Measurements from ENCODE around the gene KCNJ18.
"Not testable (repeated sequence)": the region's sequence is repeated elsewhere in the genome, so short reads cannot be mapped to it uniquely, and the experiment has no call there.

KCNJ18 gene

DNA sequence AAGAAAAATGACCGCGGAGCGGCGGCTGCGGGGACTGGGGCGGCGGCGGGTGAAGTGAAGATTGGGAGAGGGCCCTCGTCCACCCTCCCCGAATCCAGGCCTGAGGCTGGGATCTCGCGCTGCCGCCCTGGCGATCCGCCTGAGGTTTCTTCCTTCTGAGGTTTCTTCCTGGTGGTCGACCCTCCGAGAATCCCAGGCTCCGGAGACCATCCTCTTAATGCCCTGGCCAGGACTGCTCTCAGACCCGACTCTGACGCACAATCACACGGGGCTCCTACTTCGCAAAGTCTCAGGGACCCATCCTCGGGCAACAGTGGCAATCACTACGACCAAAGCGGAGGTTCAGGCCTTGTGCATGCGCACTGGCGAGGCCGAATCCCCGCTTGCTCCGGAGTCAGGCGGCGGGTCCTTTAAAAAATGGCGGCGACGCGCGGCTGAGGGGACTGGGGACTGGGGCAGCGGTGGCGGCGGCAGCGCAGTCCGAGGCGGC lies 18.0 kb upstream of the KCNJ18 start:
- Histone ChIP-seq H3K4me3 (ENCODE audit: low read depth, low read length, poor library complexity, severe bottlenecking) (no peak overlapping the region), H3K4me2 (ENCODE audit: low read length) (no peak overlapping the region), H3K36me3 (ENCODE audit: insufficient read depth, low read length) (no peaks in the 10 kb centered on the region), H3K4me1 (ENCODE audit: insufficient read depth, low read length, severe bottlenecking) (no peaks in the 10 kb centered on the region), H2AFZ (ENCODE audit: low read length) (no peak overlapping the region), H3K9ac (ENCODE audit: low read length) (no peak overlapping the region), H3K27me3 (ENCODE audit: insufficient read depth, low read length) (no peaks in the 10 kb centered on the region; the same call in 1 of the 2 replicates), H4K20me1 (ENCODE audit: insufficient read depth, low read length) (no peaks in the 10 kb centered on the region), H3K9me3 (ENCODE audit: low read length) (no peaks in the 10 kb centered on the region), H3F3A (ENCODE audit: insufficient read depth, low read length) (no peaks in the 10 kb centered on the region), H3K79me2 (ENCODE audit: insufficient read depth, low read length) (no peaks in the 10 kb centered on the region), H3K27ac (ENCODE audit: low read depth, low read length, poor library complexity, severe bottlenecking) (no peak overlapping the region), H3K9me2 (ENCODE audit: low read depth, low read length) (no peaks in the 10 kb centered on the region)
- TF ChIP-seq, protein P1, sequence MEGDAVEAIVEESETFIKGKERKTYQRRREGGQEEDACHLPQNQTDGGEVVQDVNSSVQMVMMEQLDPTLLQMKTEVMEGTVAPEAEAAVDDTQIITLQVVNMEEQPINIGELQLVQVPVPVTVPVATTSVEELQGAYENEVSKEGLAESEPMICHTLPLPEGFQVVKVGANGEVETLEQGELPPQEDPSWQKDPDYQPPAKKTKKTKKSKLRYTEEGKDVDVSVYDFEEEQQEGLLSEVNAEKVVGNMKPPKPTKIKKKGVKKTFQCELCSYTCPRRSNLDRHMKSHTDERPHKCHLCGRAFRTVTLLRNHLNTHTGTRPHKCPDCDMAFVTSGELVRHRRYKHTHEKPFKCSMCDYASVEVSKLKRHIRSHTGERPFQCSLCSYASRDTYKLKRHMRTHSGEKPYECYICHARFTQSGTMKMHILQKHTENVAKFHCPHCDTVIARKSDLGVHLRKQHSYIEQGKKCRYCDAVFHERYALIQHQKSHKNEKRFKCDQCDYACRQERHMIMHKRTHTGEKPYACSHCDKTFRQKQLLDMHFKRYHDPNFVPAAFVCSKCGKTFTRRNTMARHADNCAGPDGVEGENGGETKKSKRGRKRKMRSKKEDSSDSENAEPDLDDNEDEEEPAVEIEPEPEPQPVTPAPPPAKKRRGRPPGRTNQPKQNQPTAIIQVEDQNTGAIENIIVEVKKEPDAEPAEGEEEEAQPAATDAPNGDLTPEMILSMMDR (IDR thresholded peaks at IDR 0.05; ENCODE audit: low read length), result no peak
- no peak for TF ChIP-seq EZH2 (IDR thresholded peaks at IDR 0.05; ENCODE audit: borderline replicate concordance, low read length)

DNA sequence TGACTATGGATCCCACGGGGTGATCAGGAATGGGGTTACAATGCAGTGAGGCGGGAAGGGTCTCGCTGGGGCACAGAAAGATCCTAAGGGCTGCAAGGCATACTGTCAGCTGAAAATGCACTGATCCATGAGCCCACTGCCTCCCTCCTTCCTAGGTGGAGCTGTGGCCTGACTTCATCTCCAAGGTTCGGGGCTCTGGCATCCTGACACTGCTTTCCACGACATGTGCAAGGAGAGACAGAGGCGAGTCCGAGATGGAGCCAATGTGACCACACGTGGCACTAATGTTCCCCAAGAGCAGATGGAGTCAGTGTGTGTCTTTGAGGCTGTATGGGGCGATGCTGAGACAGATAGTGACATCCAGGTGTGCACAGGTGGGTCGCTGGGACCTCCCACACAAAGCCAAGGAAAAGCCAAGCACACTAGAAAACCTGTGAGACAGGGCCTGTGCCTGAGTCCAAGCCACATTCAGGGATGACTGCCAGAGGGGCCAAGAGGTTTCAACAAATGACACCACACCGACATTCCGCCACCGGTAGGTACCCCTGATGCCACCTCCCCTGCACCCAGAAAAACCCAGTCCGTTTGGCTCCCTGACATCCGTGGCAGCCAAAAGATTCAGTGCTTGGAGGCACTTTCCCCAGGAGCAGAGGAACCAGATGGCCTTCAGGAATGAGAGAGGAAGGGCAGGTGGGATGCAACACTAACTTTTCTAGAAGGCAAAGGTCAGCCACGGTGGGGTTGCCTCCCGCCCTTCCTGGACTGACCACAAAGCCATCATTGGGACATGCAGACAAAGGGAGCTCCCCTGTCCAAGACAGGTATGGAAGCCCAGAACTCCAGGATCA lies 17.2 kb upstream of the KCNJ18 start:
- H3K79me2 ChIP-seq (ENCODE audit: insufficient read depth, low read length); H3K27me3 ChIP-seq (ENCODE audit: insufficient read depth, low read length); H3K4me2 ChIP-seq (ENCODE audit: low read length); H3K4me3 ChIP-seq (ENCODE audit: low read depth, low read length, poor library complexity, severe bottlenecking); H3K36me3 ChIP-seq (ENCODE audit: insufficient read depth, low read length); H2AFZ ChIP-seq (ENCODE audit: low read length); H4K20me1 ChIP-seq (ENCODE audit: insufficient read depth, low read length); H3K9ac ChIP-seq (ENCODE audit: low read length); H3K27ac ChIP-seq (ENCODE audit: low read depth, low read length, poor library complexity, severe bottlenecking); H3K4me1 ChIP-seq (ENCODE audit: insufficient read depth, low read length, severe bottlenecking); H3F3A ChIP-seq (ENCODE audit: insufficient read depth, low read length); H3K9me2 ChIP-seq (ENCODE audit: low read depth, low read length); H3K9me3 ChIP-seq (ENCODE audit: low read length): not testable (repeated sequence)

DNA sequence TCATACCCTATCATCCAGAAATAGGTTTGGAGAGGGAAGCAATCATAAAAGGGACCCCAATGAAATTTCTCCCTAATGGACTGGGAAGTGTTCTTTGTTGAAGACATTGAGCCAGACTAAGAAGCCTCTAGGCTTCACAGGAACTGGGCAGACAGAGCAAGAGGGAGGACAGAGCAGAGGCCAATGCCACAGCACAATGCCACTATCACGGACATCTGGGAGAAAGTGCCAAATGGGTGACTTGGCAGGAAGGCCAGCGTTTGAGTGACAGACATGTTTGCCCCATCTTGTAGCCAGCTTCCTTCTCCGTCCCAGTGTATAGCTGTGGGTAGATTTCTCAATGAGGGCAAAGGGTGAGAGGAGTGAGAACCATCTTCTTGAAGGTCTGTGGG lies 16.6 kb upstream of the KCNJ18 start:
- H3F3A ChIP-seq (ENCODE audit: insufficient read depth, low read length); H3K4me1 ChIP-seq (ENCODE audit: insufficient read depth, low read length, severe bottlenecking); H2AFZ ChIP-seq (ENCODE audit: low read length); H3K36me3 ChIP-seq (ENCODE audit: insufficient read depth, low read length); H4K20me1 ChIP-seq (ENCODE audit: insufficient read depth, low read length); H3K9me2 ChIP-seq (ENCODE audit: low read depth, low read length); H3K4me3 ChIP-seq (ENCODE audit: low read depth, low read length, poor library complexity, severe bottlenecking); H3K27me3 ChIP-seq (ENCODE audit: insufficient read depth, low read length); H3K9me3 ChIP-seq (ENCODE audit: low read length); H3K27ac ChIP-seq (ENCODE audit: low read depth, low read length, poor library complexity, severe bottlenecking); H3K4me2 ChIP-seq (ENCODE audit: low read length); H3K9ac ChIP-seq (ENCODE audit: low read length); H3K79me2 ChIP-seq (ENCODE audit: insufficient read depth, low read length): not testable (repeated sequence)

DNA sequence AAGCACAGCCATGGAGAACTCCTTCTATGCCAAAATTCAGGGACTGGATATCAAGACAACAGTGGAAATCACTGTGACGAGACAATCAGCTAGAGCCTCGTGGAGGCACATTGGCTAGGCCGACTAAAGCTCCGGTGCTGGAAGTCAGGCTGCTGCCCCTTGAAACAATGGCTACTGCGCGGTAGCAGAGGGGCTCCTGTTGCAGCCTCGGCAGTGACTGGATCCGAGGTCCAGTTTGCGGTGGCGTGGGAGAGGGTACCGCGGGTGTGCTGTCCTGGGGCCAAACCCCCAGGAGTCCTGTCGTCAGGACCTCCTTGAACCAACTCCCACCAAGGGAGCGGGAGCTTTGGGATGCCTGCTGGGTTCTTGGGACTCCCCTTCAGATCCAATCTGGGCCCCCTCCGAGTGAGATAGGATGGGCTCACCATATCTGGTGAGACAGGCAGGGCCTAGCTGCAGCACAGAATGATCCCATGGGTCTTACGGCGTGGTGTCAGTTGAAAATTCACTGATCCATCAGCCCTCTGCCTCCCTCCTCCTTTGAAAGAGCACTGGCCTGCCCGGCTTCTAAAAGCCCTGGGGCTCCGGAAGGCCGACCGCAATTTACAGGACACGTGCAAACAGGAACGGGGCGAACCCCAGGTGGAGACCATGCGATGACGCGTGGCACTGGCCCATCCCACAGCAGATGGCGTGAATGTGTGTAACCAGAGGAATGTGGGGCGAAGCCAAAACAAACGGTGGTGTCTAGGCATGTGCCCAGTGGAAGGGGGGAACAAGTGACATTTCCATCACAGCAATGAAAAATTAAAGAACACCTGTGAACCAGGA lies 15.8 kb upstream of the KCNJ18 start:
- no peaks in the 10 kb centered on the region for H3K9me3 ChIP-seq (ENCODE audit: low read length)
- no peak for TF ChIP-seq EZH2 (IDR thresholded peaks at IDR 0.05; ENCODE audit: borderline replicate concordance, low read length)
- TF ChIP-seq, protein P1 (IDR thresholded peaks at IDR 0.05; ENCODE audit: low read length), result no peak
- H4K20me1 ChIP-seq (ENCODE audit: insufficient read depth, low read length), result no peaks in the 10 kb centered on the region
- H3K27me3 ChIP-seq (ENCODE audit: insufficient read depth, low read length), result no peaks in the 10 kb centered on the region; the same call in 1 of the 2 replicates
- no peak overlapping the region for H3K9ac ChIP-seq (ENCODE audit: low read length)
- H3K27ac ChIP-seq (ENCODE audit: low read depth, low read length, poor library complexity, severe bottlenecking), result no peak overlapping the region
- H3K79me2 ChIP-seq (ENCODE audit: insufficient read depth, low read length), result no peaks in the 10 kb centered on the region
- no peaks in the 10 kb centered on the region for H3F3A ChIP-seq (ENCODE audit: insufficient read depth, low read length)
- H3K36me3 ChIP-seq (ENCODE audit: insufficient read depth, low read length), result no peaks in the 10 kb centered on the region
- H2AFZ ChIP-seq (ENCODE audit: low read length), result no peak overlapping the region
- no peaks in the 10 kb centered on the region for H3K4me1 ChIP-seq (ENCODE audit: insufficient read depth, low read length, severe bottlenecking)
- H3K9me2 ChIP-seq (ENCODE audit: low read depth, low read length), result no peaks in the 10 kb centered on the region
- H3K4me3 ChIP-seq (ENCODE audit: low read depth, low read length, poor library complexity, severe bottlenecking), result no peak overlapping the region
- no peak overlapping the region for H3K4me2 ChIP-seq (ENCODE audit: low read length)

Data from OCI-LY1 (cell line).